Ovary (tissue), 9 donors: ENCODE results near the gene SMAD5. TPM values are rescaled to one million over a fixed set of nuclear protein-coding genes. Genes with fewer than 3 reads are reported as not detected.

Source experiments
- DNase-seq, 5 donors: peaks; one replicate each; pipeline ENCODE4 v3.0.0-alpha.2; 2019 to 2020
- H3K27ac ChIP-seq, 2 donors: fragments of 200-600 bp; one replicate each; pipeline versions ENCODE4 v1.5.1 to v1.8.0; 2019 to 2022
- H3K27me3 ChIP-seq: fragments of 200-600 bp; one replicate; pipeline ENCODE4 v1.8.0; 2022
- H3K36me3 ChIP-seq: fragments of 200-600 bp; sonication (generic); one replicate; pipeline ENCODE4 v1.5.1; 2019
- H3K4me1 ChIP-seq: one replicate; pipeline ENCODE4 v1.8.1; 2013; ENCODE audit warnings: mild to moderate bottlenecking, moderate library complexity; ENCODE audit not compliant: insufficient read depth
- H3K4me3 ChIP-seq: fragments of 200-600 bp; sonication (generic); one replicate; pipeline ENCODE4 v1.5.1; 2017
- H3K9me3 ChIP-seq, 2 donors: fragments of 200-600 bp in 1 of 2; sonication (generic) in 1 of 2; one replicate each; pipeline versions ENCODE4 v1.5.1 to v1.8.1; 2013 to 2019; ENCODE audit warnings: mild to moderate bottlenecking in 1 of 2, moderate library complexity in 1 of 2
- CTCF ChIP-seq, 3 donors: fragments of 450-650 bp in 2 of 3; fragments of 200-600 bp in 1 of 3; IDR thresholded peaks; one replicate each; pipeline versions ENCODE4 v1.5.1 to v1.8.0; 2016 to 2022; ENCODE audit warnings: antibody characterized with exemption in 3 of 3, mild to moderate bottlenecking in 1 of 3
- EP300 ChIP-seq: sonication (generic); formaldehyde crosslinking; IDR thresholded peaks from one replicate; pipeline ENCODE4 v1.6.1; 2017; ENCODE audit warnings: antibody characterized with exemption
- POLR2A ChIP-seq: fragments of 450-650 bp; IDR thresholded peaks from one replicate; pipeline ENCODE4 v1.6.1; 2017; ENCODE audit warnings: antibody characterized with exemption, mild to moderate bottlenecking, moderate library complexity
- WGBS, 3 donors: extraction: QIAGEN DNeasy Blood & Tissue Kit in 1 of 3; methylation state at CpG; one replicate each; pipeline versions ENCODE4 v1.1.5 to v1.1.7; 2013 to 2017; 5-methylcytosine and 5-hydroxymethylcytosine counted together
- intact Hi-C, 4 donors: fragments of 100-400 bp; cut with DNase I; formaldehyde crosslinking; loops; one replicate each; pipeline versions ENCODE4 v1.11.0 to v1.15.1; 2022 to 2023
- polyA plus RNA-seq, 2 donors: library from polyadenylated mRNA; stranded (reverse); fragments of 200-250 nt in 1 of 2; fragments of 350-450 nt in 1 of 2; fragmentation: Illumina TruSeq in 1 of 2; extraction: RNeasy Lipid Tissue Mini Kit (QIAGEN cat#74804) in 1 of 2; gene quantifications; one replicate each; pipeline ENCODE4 v1.2.3, GENCODE V29; 2013 to 2014
- total RNA-seq, 7 donors: library from RNA; depleted of rRNA in 2 of 7; stranded (reverse); fragments of >200 nt in 2 of 7; fragmentation: NEBNext Ultra II Directional in 3 of 7; extraction: Animal tissue kit (Norgen Biotek cat#: 25700) in 3 of 7; gene quantifications; one replicate each; pipeline versions ENCODE4 v1.1.0 to v1.2.4, GENCODE V29; 2016 to 2023
- donor health status: DM: no; HTN: no; CAD: no; lungs with moderate emphysema.
- donor health status: DM: no; HTN: no; CAD: no.
- donor health status: Bipolar disorder and iron deficiency.
- donor health status: DM: yes; HTN: yes; CAD: no.
- donor health status: DM: no; HTN: no; CAD: no.
- donor health status: DM: yes; HTN: yes; CAD: no.

SMAD5 gene
- total and polyA plus RNA-seq, 9 donors = 20.3 to 130 (median 108) TPM

DNA sequence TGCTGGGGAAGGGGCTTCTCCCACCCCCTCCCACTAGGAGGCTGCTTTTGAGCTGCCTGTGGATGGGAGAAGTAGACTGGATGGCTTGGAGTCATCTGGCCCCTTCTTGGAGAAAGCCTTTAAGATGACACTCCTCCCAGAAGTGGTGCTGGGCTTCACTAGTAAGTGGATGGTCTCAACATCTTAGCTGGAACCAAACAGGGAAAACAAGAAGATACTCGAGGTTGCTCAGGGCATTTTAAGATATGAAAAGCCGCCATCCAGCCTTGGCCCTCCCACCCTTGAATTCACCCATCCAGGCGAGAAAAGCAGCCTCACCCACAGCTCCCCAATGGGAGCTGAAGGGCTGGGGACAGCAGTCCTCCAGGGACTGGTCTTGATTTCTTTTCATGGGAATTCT, 68.1 kb downstream of the SMAD5 start:
- no peaks in the 10 kb centered on the region for H3K9me3 ChIP-seq
- intact Hi-C loops = no loop called here
- no peak for DNase-seq
- H3K27ac ChIP-seq = no peak overlapping the region
- H3K4me1 ChIP-seq = no peaks in the 10 kb centered on the region
- TF ChIP-seq EP300 (no peak), POLR2A (no peak), CTCF (IDR thresholded peaks at IDR 0.05) (no peak)
- no peak overlapping the region for H3K4me3 ChIP-seq
- H3K27me3 ChIP-seq = no peaks in the 10 kb centered on the region
- no peaks in the 10 kb centered on the region for H3K36me3 ChIP-seq
- 72 to 82% (median 80%) methylated on average over 3 of the region's 3 CpGs for WGBS, 3 donors

- Histone ChIP-seq H3K4me3 (no peak overlapping the region), H3K4me1 (no peaks in the 10 kb centered on the region), H3K36me3 (no peaks in the 10 kb centered on the region), H3K9me3 (no peaks in the 10 kb centered on the region), H3K27me3 (no peaks in the 10 kb centered on the region), H3K27ac (no peak overlapping the region)
- no peak for TF ChIP-seq POLR2A
- TF ChIP-seq EP300 = no peak
- TF ChIP-seq CTCF (IDR thresholded peaks at IDR 0.05) = no peak
- intact Hi-C loops = no loop called here
- WGBS, 3 donors = 73 to 80% (median 76%) methylated on average over 4 of the region's 4 CpGs
- DNase-seq = no peak
These were observed 69.2 kb downstream of the SMAD5 start for GRCh38 chr5:136201870-136202269.

DNA sequence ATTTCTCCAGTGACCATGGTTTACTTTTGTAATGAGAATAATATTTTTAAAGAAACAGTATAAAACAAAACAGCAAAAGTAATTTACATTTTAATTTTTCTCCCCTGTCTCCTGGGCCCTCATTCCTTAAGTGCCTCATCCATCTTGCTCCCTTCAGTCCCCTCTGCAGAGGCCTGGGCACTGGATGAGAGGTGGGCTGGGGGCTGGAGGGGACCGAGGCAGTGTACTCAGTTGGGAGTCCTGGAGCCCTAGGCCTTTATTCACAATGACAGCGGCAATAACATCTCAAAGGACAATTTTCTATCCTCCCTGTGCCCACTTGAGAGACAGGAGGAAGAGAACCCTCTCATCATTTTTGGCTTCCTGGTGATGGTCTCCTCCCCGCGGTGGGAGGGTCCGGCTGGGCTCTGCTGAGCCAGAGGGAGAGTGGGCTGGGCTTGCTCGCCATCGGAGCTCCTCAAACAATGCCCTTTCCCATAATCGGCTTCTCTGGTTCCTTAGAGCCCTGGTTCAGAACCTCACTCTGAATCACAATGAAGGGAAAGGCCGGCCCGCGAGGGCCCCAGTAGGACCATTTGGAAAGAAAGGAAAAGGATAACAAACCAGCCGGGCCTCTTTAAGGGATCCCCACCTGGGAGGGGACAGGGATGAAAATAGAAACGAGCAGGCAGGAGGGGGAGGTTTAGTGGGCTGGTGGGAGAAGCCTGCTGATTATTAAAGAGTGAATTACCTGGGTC, 70.0 kb downstream of the SMAD5 start:
- Histone ChIP-seq H3K27ac (no peak overlapping the region), H3K9me3 (no peaks in the 10 kb centered on the region), H3K36me3 (no peaks in the 10 kb centered on the region), H3K4me3 (no peak overlapping the region), H3K4me1 (no peaks in the 10 kb centered on the region), H3K27me3 (no peaks in the 10 kb centered on the region)
- no peak for DNase-seq
- 15 to 18% (median 15%) methylated on average over 13 of the region's 13 CpGs for WGBS, 3 donors
- intact Hi-C loops = no loop called here
- TF ChIP-seq POLR2A = no peak
- no peak for TF ChIP-seq EP300
- no peak for TF ChIP-seq CTCF (IDR thresholded peaks at IDR 0.05)

- Histone ChIP-seq H3K36me3 (no peaks in the 10 kb centered on the region), H3K4me3 (no peak overlapping the region), H3K27ac (no peak overlapping the region), H3K4me1 (no peaks in the 10 kb centered on the region), H3K27me3 (no peaks in the 10 kb centered on the region), H3K9me3 (no peaks in the 10 kb centered on the region)
- intact Hi-C loops = no loop called here
- WGBS, 3 donors = 81 to 89% (median 84%) methylated on average over 6 of the region's 6 CpGs
- TF ChIP-seq CTCF (IDR thresholded peaks at IDR 0.05) (no peak), POLR2A (no peak), EP300 (no peak)
- no peak for DNase-seq
These were observed 70.8 kb downstream of the SMAD5 start for GRCh38 chr5:136203303-136203922.
